GM21737 (cell line): Measurements from ENCODE around the gene PCSK2.

Source experiments
- ATAC-seq: cut with Tn5 transposase; IDR thresholded peaks from one replicate; pipeline ENCODE4 v1.9.1; 2021; ENCODE audit warnings: mild to moderate bottlenecking, moderate library complexity; ENCODE audit not compliant: unreplicated experiment

The PCSK2 gene

DNA sequence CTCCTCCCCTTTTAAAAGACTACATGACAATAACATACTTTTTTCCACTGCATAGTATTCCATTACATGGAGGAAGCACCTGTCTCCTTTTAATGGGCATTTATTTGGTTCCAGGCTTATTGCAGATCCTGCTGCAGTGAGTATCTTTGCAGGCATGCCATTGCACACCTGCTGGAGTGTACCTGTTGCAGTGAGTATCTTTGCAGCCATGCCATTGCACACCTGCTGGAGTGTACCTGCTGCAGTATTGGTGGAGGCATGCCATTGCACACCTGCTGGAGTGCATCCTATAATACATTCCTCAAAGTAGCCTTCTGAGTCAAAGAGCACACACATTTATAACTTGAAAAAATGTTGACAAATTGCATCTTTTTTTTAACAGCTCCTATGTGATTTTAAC, 302.7 kb downstream of the PCSK2 start:
- ATAC-seq = no peak

DNA sequence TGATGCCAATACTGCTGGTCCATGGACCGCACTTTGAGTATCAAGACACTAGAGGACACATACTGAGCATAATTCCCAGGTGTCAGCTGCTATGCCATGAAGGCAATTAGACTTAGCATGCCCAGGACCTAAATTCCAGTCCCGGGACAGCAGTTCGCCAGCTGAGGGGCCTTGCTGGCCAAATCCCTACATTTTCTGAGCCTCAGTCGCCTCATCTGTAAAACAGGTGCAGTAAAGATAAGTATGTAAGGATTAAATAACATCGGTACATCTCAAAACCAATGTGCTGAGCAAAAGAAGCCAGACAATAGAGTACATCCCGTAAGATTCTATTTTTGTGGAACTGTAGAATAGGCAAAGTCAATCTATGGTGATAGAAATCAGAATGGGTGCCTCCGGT, 303.3 kb downstream of the PCSK2 start:
- ATAC-seq = no peak

DNA sequence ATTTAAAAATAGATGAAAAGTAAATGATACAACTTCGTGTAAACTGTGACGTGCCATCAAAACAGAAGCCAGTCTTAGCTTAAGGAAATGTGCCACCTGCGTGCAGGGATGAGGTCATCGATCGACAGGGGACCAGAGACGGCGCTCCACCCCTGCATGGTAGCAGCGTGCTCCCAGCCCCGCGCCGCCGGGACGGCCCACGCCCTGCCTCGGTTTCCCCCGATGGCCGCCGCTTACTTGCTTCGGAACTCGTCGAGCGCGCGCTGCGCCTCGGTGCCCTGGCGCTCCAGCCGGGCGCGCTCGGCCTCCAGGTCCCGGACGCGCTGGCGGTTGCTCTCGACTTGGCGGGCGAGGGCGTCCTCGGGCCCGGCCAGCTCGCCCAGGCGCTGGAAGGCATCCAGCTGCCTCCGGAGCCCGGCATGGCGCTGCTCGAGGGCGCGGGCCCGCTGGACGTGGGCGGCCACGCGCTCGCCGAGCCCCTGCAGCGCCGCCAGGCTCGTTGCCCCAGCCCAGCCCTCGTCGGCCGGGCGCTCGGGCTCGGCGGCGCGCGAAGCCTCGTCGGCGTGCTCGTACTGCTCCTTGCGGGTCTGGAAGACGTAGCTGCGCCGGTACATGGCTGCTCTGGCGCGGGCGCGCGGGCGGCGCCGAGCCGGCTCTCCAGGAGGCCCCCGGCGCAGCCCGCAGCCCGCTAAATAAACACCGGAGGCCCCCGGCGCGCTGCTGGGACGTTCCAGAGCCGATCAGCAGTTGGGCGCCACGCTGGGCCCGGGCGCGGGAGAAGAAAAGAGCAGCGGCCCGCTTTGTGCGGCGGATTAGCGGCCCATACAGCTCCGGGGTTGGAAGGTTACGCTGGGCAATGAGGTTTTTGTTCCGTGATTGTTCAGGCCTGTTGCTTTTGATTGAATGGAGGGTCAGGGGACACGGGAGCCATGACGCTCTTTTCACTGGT, 304.1 kb downstream of the PCSK2 start, which contains the start of gene BFSP1:
BFSP1 (minus strand) TSS at position 664 of the 949 bp plus-strand sequence; CDS start at position 614, 50 bp downstream.
- no peak for ATAC-seq

DNA sequence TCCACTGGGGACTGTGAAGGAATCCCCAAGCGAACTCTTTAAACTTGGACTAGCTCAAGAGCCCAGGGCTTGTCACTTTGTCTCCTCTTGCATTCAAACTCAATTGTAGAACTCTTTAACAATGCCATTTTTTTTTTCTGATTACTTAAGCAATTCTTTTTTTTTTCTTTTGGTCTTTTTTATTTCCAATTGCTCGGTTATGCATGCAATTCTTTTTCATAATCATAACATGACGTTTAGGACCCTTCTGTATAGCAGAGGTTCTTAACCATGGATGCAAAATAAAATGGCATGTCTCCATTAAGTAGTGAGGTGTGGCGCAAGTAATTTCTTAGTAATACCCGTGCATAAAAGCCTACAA, 304.8 kb downstream of the PCSK2 start:
- no peak for ATAC-seq

DNA sequence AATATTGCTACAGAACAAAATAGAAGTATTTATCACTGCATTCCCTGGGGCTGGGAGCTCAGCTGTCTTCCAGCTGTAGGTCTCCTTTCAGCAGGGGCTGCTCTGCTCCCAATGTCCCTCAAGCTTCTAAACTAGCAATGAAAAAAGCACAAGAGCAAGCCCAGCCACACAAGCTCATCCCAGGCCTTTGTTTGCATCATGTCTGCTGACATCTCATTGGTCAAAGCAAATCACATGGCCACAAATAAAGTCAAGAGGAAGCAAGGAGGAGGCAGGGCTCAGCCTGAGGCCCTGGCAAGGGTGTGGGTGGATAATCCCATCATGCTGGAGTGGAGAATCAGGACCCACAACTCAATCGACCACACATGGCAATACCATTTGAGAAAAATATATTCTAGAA, 306.6 kb downstream of the PCSK2 start:
- no peak for ATAC-seq

DNA sequence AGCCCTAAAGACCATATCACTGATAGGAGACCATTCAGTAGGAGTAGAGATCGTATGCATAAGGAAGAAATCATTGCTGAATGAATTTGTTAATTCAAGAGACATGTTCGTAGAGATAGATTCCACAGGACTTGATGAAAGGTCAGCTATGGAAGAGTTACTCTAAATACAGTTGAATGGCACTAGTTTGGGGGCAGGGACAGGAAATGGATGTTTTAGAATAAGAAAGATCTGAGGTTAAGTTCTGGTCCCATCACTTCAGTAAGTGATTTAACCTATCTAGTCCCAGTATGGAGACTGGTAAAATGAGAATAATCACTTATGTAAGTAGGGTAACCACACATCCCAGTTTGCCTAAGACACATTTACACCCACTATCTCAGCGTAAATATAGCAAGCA, 307.2 kb downstream of the PCSK2 start:
- no peak for ATAC-seq
